Measurements from ENCODE around the gene CRYL1.
"Not testable (repeated sequence)": the region's sequence is repeated elsewhere in the genome, so short reads cannot be mapped to it uniquely, and the experiment has no call there.

The CRYL1 gene

GRCh38 chr13:20439261-20439660, 86.4 kb downstream of the CRYL1 start:
- Mint-ChIP-seq H3K36me3 (ENCODE audit: low read depth) (peaks cover 5% of the 10 kb centered on the region), H3K4me1 (ENCODE audit: low read depth) (peaks cover 5% of the 10 kb centered on the region), H3K4me3 (no peak overlapping the region), H3K9me3 (no peaks in the 10 kb centered on the region), H3K27ac (no peak overlapping the region), H3K27me3 (ENCODE audit: low read depth) (peaks cover 4% of the 10 kb centered on the region)

GRCh38 chr13:20438801-20439200, 86.9 kb downstream of the CRYL1 start:
- no peak overlapping the region for H3K4me3 Mint-ChIP-seq
- H3K36me3 Mint-ChIP-seq (ENCODE audit: low read depth) = peaks cover 5% of the 10 kb centered on the region
- no peak overlapping the region for H3K27ac Mint-ChIP-seq
- peaks cover 5% of the 10 kb centered on the region for H3K4me1 Mint-ChIP-seq (ENCODE audit: low read depth)
- H3K27me3 Mint-ChIP-seq (ENCODE audit: low read depth) = peaks cover 4% of the 10 kb centered on the region
- no peaks in the 10 kb centered on the region for H3K9me3 Mint-ChIP-seq

- H3K4me3 Mint-ChIP-seq = no peak overlapping the region
- H3K4me1 Mint-ChIP-seq (ENCODE audit: low read depth) = no peaks in the 10 kb centered on the region
- H3K9me3 Mint-ChIP-seq = no peaks in the 10 kb centered on the region
- H3K27me3 Mint-ChIP-seq (ENCODE audit: low read depth) = no peaks in the 10 kb centered on the region
- H3K27ac Mint-ChIP-seq = no peak overlapping the region
- peaks cover 3% of the 10 kb centered on the region for H3K36me3 Mint-ChIP-seq (ENCODE audit: low read depth)
Measured at GRCh38 chr13:20436505-20436904, 89.2 kb downstream of the CRYL1 start.

- Mint-ChIP-seq H3K27ac (no peak overlapping the region), H3K4me3 (no peak overlapping the region), H3K4me1 (ENCODE audit: low read depth) (no peaks in the 10 kb centered on the region), H3K27me3 (ENCODE audit: low read depth) (no peaks in the 10 kb centered on the region), H3K36me3 (ENCODE audit: low read depth) (peaks cover 3% of the 10 kb centered on the region), H3K9me3 (no peaks in the 10 kb centered on the region)
Measured at GRCh38 chr13:20435616-20436368, 89.9 kb downstream of the CRYL1 start.

GRCh38 chr13:20434210-20434609, 91.4 kb downstream of the CRYL1 start:
- not testable (repeated sequence) for H3K36me3 Mint-ChIP-seq (ENCODE audit: low read depth); H3K27ac Mint-ChIP-seq; H3K9me3 Mint-ChIP-seq; H3K4me3 Mint-ChIP-seq; H3K4me1 Mint-ChIP-seq (ENCODE audit: low read depth); H3K27me3 Mint-ChIP-seq (ENCODE audit: low read depth)

- no peaks in the 10 kb centered on the region for H3K27me3 Mint-ChIP-seq (ENCODE audit: low read depth)
- no peak overlapping the region for H3K4me3 Mint-ChIP-seq
- no peaks in the 10 kb centered on the region for H3K9me3 Mint-ChIP-seq
- H3K27ac Mint-ChIP-seq = no peak overlapping the region
- peaks cover 3% of the 10 kb centered on the region for H3K36me3 Mint-ChIP-seq (ENCODE audit: low read depth)
- peaks cover 7% of the 10 kb centered on the region for H3K4me1 Mint-ChIP-seq (ENCODE audit: low read depth)
Measured at GRCh38 chr13:20431687-20432384, 93.8 kb downstream of the CRYL1 start.

- Mint-ChIP-seq H3K4me1 (ENCODE audit: low read depth) (peaks cover 7% of the 10 kb centered on the region), H3K36me3 (ENCODE audit: low read depth) (peaks cover 3% of the 10 kb centered on the region), H3K4me3 (no peak overlapping the region), H3K9me3 (no peaks in the 10 kb centered on the region), H3K27me3 (ENCODE audit: low read depth) (no peaks in the 10 kb centered on the region), H3K27ac (no peak overlapping the region)
Measured at GRCh38 chr13:20431080-20431479, 94.6 kb downstream of the CRYL1 start.

GRCh38 chr13:20430296-20430695, 95.4 kb downstream of the CRYL1 start:
- peaks cover 3% of the 10 kb centered on the region for H3K36me3 Mint-ChIP-seq (ENCODE audit: low read depth)
- no peaks in the 10 kb centered on the region for H3K27me3 Mint-ChIP-seq (ENCODE audit: low read depth)
- H3K4me1 Mint-ChIP-seq (ENCODE audit: low read depth) = peaks cover 7% of the 10 kb centered on the region
- no peak overlapping the region for H3K27ac Mint-ChIP-seq
- no peak overlapping the region for H3K4me3 Mint-ChIP-seq
- no peaks in the 10 kb centered on the region for H3K9me3 Mint-ChIP-seq

GRCh38 chr13:20429682-20430081, 96.0 kb downstream of the CRYL1 start:
- Mint-ChIP-seq H3K4me3 (no peak overlapping the region), H3K4me1 (ENCODE audit: low read depth) (peaks cover 7% of the 10 kb centered on the region), H3K36me3 (ENCODE audit: low read depth) (peaks cover 2% of the 10 kb centered on the region), H3K27ac (no peak overlapping the region), H3K9me3 (no peaks in the 10 kb centered on the region), H3K27me3 (ENCODE audit: low read depth) (no peaks in the 10 kb centered on the region)

- Mint-ChIP-seq H3K27ac (no peak overlapping the region), H3K4me3 (no peak overlapping the region), H3K36me3 (ENCODE audit: low read depth) (no peaks in the 10 kb centered on the region), H3K4me1 (ENCODE audit: low read depth) (peaks cover 7% of the 10 kb centered on the region), H3K9me3 (no peaks in the 10 kb centered on the region), H3K27me3 (ENCODE audit: low read depth) (no peaks in the 10 kb centered on the region)
Measured at GRCh38 chr13:20428666-20429644, 96.7 kb downstream of the CRYL1 start.

- Mint-ChIP-seq H3K36me3 (ENCODE audit: low read depth) (peaks cover 4% of the 10 kb centered on the region), H3K4me1 (ENCODE audit: low read depth) (peaks cover 10% of the 10 kb centered on the region), H3K4me3 (no peak overlapping the region)
Measured at GRCh38 chr13:20426766-20427448, 98.8 kb downstream of the CRYL1 start.

GRCh38 chr13:20425819-20426219, 99.8 kb downstream of the CRYL1 start:
- Mint-ChIP-seq H3K9me3 (no peaks in the 10 kb centered on the region), H3K4me1 (ENCODE audit: low read depth) (peaks cover 14% of the 10 kb centered on the region), H3K27ac (no peak overlapping the region), H3K4me3 (no peak overlapping the region), H3K36me3 (ENCODE audit: low read depth) (peaks cover 4% of the 10 kb centered on the region), H3K27me3 (ENCODE audit: low read depth) (no peaks in the 10 kb centered on the region)

More at GRCh38 chr13:20426766-20427448, 98.8 kb downstream of the CRYL1 start:
- H3K27ac Mint-ChIP-seq = no peak overlapping the region
- H3K27me3 Mint-ChIP-seq (ENCODE audit: low read depth) = no peaks in the 10 kb centered on the region
- no peaks in the 10 kb centered on the region for H3K9me3 Mint-ChIP-seq

GRCh38 chr13:20424949-20425348, 100.7 kb downstream of the CRYL1 start:
- no peaks in the 10 kb centered on the region for H3K27me3 Mint-ChIP-seq (ENCODE audit: low read depth)
- peaks cover 21% of the 10 kb centered on the region for H3K4me1 Mint-ChIP-seq (ENCODE audit: low read depth)
- H3K27ac Mint-ChIP-seq = no peak overlapping the region
- H3K36me3 Mint-ChIP-seq (ENCODE audit: low read depth) = peaks cover 4% of the 10 kb centered on the region
- no peaks in the 10 kb centered on the region for H3K9me3 Mint-ChIP-seq
- no peak overlapping the region for H3K4me3 Mint-ChIP-seq

- H3K4me1 Mint-ChIP-seq (ENCODE audit: low read depth) = peaks cover 25% of the 10 kb centered on the region
Measured at GRCh38 chr13:20424559-20424852, 101.2 kb downstream of the CRYL1 start.

More at GRCh38 chr13:20424559-20424852, 101.2 kb downstream of the CRYL1 start:
- H3K27ac Mint-ChIP-seq = no peak overlapping the region
- no peaks in the 10 kb centered on the region for H3K27me3 Mint-ChIP-seq (ENCODE audit: low read depth)
- peaks cover 5% of the 10 kb centered on the region for H3K36me3 Mint-ChIP-seq (ENCODE audit: low read depth)
- H3K9me3 Mint-ChIP-seq = no peaks in the 10 kb centered on the region
- H3K4me3 Mint-ChIP-seq = no peak overlapping the region
